SK-N-SH treated with all-trans-retinoic acid at 6 μM for 48 hours (cell line): ENCODE results near the gene ARHGEF37.

Experiments used
- ATAC-seq: fragments of 200-7000 bp; cut with Tn5 transposase; 3 replicates; pipeline ENCODE4 v1.9.1; 2020; ENCODE audit warnings: mild to moderate bottlenecking, moderate library complexity
- ARNTL ChIP-seq: fragments of 450-650 bp; formaldehyde crosslinking; IDR thresholded peaks from 2 replicates; pipeline ENCODE4 v1.5.0; 2020; ENCODE audit warnings: low read depth, mild to moderate bottlenecking, moderate library complexity, borderline replicate concordance
- BACH2 ChIP-seq: fragments of 250-450 bp; sonication (Bioruptor Pico); IDR thresholded peaks from 2 replicates; pipeline ENCODE4 v1.9.0; 2021; ENCODE audit warnings: mild to moderate bottlenecking, borderline replicate concordance
- CSRNP3 ChIP-seq: fragments of 250-450 bp; sonication (Bioruptor Pico); IDR thresholded peaks from 2 replicates; pipeline ENCODE4 v1.5.1; 2021; ENCODE audit warnings: mild to moderate bottlenecking, moderate library complexity
- GLIS3 ChIP-seq: fragments of 250-450 bp; sonication (Bioruptor Pico); IDR thresholded peaks from 2 replicates; pipeline ENCODE4 v1.5.0; 2020; ENCODE audit warnings: mild to moderate bottlenecking, moderate library complexity
- ISL1 ChIP-seq: fragments of 250-450 bp; sonication (Bioruptor Pico); IDR thresholded peaks from 2 replicates; pipeline ENCODE4 v2.1.2; 2022; ENCODE audit warnings: mild to moderate bottlenecking, moderate library complexity
- OSR1 ChIP-seq: fragments of 250-450 bp; sonication (Bioruptor Pico); IDR thresholded peaks from 2 replicates; pipeline ENCODE4 v1.8.0; 2022; ENCODE audit warnings: moderate library complexity, mild to moderate bottlenecking, inconsistent platforms
- PATZ1 ChIP-seq: fragments of 250-450 bp; sonication (Bioruptor Pico); IDR thresholded peaks from 2 replicates; pipeline ENCODE4 v1.8.0; 2020; ENCODE audit warnings: mild to moderate bottlenecking, moderate library complexity, borderline replicate concordance
- POU6F1 ChIP-seq: fragments of 250-450 bp; sonication (Bioruptor Pico); IDR thresholded peaks from 2 replicates; pipeline ENCODE4 v1.8.0; 2021; ENCODE audit warnings: low read depth, mild to moderate bottlenecking, moderate library complexity, borderline replicate concordance
- RARB ChIP-seq: fragments of 250-450 bp; sonication (Bioruptor Pico); IDR thresholded peaks from 2 replicates; pipeline ENCODE4 v1.8.0; 2021; ENCODE audit warnings: mild to moderate bottlenecking, moderate library complexity
- SNAI2 ChIP-seq: fragments of 250-450 bp; sonication (Bioruptor Pico); IDR thresholded peaks from 2 replicates; pipeline ENCODE4 v1.5.0; 2020; ENCODE audit warnings: mild to moderate bottlenecking, moderate library complexity
- TCF4 ChIP-seq: fragments of 250-450 bp; sonication (Bioruptor Pico); IDR thresholded peaks from 2 replicates; pipeline ENCODE4 v1.8.0; 2021; ENCODE audit warnings: mild to moderate bottlenecking, moderate library complexity, borderline replicate concordance
- TOX ChIP-seq: fragments of 250-450 bp; sonication (Bioruptor Pico); IDR thresholded peaks from 2 replicates; pipeline ENCODE4 v1.8.0; 2021; ENCODE audit warnings: mild to moderate bottlenecking, moderate library complexity, borderline replicate concordance
- TSHZ2 ChIP-seq: fragments of 250-450 bp; sonication (Bioruptor Pico); IDR thresholded peaks from 2 replicates; pipeline ENCODE4 v1.5.0; 2020; ENCODE audit warnings: mild to moderate bottlenecking, moderate library complexity
- ZC3H10 ChIP-seq: fragments of 250-450 bp; sonication (Bioruptor Pico); IDR thresholded peaks from 2 replicates; pipeline ENCODE4 v1.5.1; 2021; ENCODE audit warnings: mild to moderate bottlenecking, moderate library complexity
- ZFP3 ChIP-seq: fragments of 250-450 bp; sonication (Bioruptor Pico); IDR thresholded peaks from 2 replicates; pipeline ENCODE4 v1.5.0; 2020; ENCODE audit warnings: mild to moderate bottlenecking, moderate library complexity
- ZFP30 ChIP-seq: fragments of 450-650 bp; formaldehyde crosslinking; IDR thresholded peaks from 2 replicates; pipeline ENCODE4 v1.5.0; 2022; ENCODE audit warnings: mild to moderate bottlenecking, moderate library complexity
- ZNF565 ChIP-seq: fragments of 450-650 bp; formaldehyde crosslinking; conservative IDR thresholded peaks from 2 replicates; pipeline ENCODE4 v1.5.0; 2020; ENCODE audit warnings: low read depth, mild to moderate bottlenecking, moderate library complexity
- ZNF8 ChIP-seq: fragments of 450-650 bp; formaldehyde crosslinking; IDR thresholded peaks from 2 replicates; pipeline ENCODE4 v1.5.0; 2020; ENCODE audit warnings: mild to moderate bottlenecking, moderate library complexity

The ARHGEF37 gene

GRCh38 chr5:149654883-149655505, 73.7 kb downstream of the ARHGEF37 start:
- TF ChIP-seq SNAI2 (no peak), TOX (no peak), PATZ1 (no peak), CSRNP3 (CRISPR knock-in tag) (no peak), RARB (CRISPR knock-in tag) (no peak), ZNF8 (no peak), ARNTL (CRISPR knock-in tag) (no peak), ISL1 (no peak), TCF4 (CRISPR knock-in tag) (no peak), OSR1 (CRISPR knock-in tag) (no peak)
- no peak for ATAC-seq

DNA sequence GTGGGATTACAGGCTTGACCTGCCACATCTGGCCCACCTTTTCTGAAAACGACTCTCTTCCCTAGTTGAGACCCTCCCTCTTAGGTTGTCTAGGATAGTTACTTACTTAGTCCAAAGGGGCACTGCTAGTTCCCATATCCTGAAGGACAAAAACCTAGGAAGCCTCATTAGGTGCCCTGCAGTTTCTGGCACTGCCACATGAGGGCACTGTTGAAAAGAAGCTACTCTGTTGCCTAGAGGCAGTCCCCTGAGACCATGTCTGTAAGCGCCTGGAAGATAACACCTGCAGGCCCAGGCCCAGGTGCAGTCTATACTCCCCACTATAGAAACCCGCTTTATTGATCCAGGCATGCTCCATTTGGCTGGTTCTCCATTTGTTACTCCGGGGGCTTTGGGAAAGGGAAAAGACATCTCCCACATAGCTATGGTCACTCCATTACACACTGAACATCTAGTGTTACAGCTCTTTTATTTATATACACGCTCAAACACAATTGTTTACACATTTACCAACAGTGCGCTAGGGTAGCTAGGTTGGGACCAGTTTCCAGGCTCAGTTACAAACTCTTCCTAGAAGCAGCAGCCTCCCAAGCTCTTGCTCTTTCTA, 75.4 kb downstream of the ARHGEF37 start:
- no peak for TF ChIP-seq RARB (CRISPR knock-in tag)
- no peak for TF ChIP-seq SNAI2
- TF ChIP-seq ARNTL (CRISPR knock-in tag): no peak
- no peak for TF ChIP-seq GLIS3
- no peak for TF ChIP-seq OSR1 (CRISPR knock-in tag)
- TF ChIP-seq PATZ1: no peak
- no peak for TF ChIP-seq TOX
- no peak for TF ChIP-seq ZFP3 (CRISPR knock-in tag)
- no peak for TF ChIP-seq TSHZ2 (CRISPR knock-in tag)
- TF ChIP-seq ISL1: no peak
- no peak for TF ChIP-seq BACH2 (CRISPR knock-in tag)
- no peak for TF ChIP-seq CSRNP3 (CRISPR knock-in tag)
- no peak for TF ChIP-seq POU6F1 (CRISPR knock-in tag)
- TF ChIP-seq ZC3H10 (CRISPR knock-in tag): no peak
- TF ChIP-seq ZFP30 (CRISPR knock-in tag): no peak
- TF ChIP-seq ZNF8: no peak
- TF ChIP-seq ZNF565 (CRISPR knock-in tag): no peak
- no peak for ATAC-seq
